Tongue (tissue), 2 donors: Measurements from ENCODE around the gene SRSF8. TPM values are rescaled to one million over a fixed set of nuclear protein-coding genes. Genes with fewer than 3 reads are reported as not detected.
A peak's percentile ranks its signal among the peaks of the same experiment; 100 is the strongest.

Source experiments
- DNase-seq: peaks from one replicate; pipeline ENCODE4 v3.0.0-alpha.2; 2015
- total RNA-seq: library from RNA; depleted of rRNA; stranded (reverse); fragments of >200 nt; gene quantifications from one replicate; pipeline ENCODE4 v1.2.3, GENCODE V29; 2014

SRSF8 gene
- total RNA-seq, 1 donor from 2014 or later = 19.6 TPM

DNA sequence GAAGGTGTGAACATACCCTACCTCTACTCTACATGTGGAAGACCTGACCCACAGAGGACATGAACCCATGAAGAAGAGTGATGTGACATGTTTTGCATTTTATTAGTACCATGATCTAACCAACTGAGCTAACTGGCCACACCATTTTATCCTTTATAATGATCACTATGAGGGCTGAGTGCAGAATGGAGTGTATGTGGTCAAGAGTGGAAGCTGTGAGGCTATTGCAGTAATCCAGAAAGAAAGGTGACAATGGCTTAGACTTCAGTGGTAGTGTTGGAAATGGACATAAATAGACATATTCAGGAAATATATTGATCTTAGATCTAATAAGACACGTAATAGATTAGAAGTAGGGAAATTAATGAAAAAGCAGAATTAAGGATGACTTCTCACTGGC, 3.8 kb downstream of the SRSF8 start:
- DNase-seq = no peak

DNA sequence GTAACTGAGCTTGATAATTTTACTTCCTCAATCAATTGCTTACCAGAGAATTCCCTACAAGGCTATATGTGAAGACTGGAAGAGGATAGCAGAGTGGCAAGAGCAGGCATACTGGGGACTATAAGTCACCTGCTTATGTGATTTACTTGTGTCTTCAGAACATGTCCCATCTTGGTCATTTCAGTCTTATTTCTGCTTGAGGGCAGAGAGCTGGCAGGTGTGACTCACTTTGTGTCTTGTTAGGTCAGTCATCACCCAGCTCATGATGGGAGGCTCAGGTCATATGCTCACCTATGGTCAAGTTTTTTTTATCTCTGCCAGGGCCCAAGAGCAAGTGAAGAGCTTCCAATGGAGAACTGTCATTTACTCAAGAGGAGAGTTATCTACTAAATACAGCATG, 6.2 kb downstream of the SRSF8 start:
- no peak for DNase-seq

DNA sequence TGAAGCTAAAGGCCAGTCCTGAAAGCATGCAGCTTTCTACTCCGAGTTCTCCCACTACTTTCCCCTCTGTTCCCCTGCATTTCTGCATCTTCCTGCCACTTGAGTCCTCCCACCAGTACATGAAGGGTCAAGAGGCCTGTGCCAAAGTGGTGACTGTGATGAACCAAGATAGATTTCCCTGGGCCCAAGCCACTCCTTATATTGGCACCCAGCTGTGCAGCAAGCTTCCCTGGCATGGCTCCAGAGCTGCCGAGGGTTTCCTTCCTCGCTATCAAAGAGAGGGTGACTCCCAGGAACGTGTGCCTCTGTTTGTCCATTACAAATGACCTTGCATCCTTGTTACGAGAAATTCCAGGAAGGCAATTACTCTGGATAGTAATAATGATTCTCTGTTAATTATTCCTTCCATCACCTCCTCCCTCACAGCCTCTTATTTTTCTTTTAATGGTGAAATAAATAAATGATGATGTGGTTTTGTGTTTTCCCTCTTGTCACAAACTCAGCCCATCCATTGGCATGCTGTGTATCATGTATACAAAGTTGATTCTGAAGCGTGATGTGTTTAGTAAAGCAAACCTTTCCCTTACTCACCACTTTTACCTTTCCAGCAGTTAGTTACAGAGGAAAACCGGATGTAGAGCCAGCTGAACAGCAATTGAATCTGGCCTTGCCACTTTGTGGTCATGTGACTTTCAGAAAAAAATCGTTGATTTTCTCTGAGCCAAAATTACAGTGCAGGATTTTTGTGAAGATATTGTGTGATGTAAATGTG, 8.3 kb downstream of the SRSF8 start:
- DNase-seq = peak; percentile 77

DNA sequence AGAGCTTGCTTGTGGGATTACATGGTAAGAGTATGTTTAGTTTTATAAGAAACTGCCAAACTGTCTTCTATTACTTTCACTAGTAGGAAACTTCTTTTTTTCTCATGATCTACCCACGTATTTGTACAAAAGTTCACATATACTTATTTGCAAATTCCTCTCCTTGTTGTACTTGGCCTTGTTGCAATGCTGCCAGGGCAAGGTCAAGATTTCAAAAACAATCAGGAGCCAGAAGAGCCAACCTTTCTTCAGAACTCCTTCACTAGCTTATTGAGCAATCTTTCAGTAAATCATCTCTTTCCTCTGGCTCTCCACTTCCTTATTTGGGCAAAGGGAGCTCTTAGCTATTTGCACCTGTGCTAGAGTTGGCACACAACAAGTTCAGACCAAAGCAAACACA, 9.7 kb downstream of the SRSF8 start:
- peak; percentile 17 for DNase-seq

DNA sequence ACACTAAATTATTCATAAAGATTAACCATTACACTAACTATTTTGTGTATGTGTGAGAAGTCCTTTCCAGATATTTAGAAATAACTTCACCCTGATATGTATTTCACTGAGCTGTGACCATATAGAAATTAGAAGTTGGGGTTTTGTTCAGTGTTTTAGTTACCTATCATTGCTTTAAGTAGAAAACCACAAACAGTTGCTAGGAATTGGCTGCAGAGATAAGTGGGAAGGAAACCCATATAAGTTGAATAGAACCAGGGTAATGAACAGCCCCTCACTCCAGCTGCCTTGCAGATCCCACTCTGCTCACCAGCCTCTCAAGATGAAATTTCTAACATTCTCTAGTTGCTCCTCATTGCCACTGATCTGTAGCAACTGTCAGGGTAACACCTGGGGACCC, 10.3 kb downstream of the SRSF8 start:
- DNase-seq = no peak

DNA sequence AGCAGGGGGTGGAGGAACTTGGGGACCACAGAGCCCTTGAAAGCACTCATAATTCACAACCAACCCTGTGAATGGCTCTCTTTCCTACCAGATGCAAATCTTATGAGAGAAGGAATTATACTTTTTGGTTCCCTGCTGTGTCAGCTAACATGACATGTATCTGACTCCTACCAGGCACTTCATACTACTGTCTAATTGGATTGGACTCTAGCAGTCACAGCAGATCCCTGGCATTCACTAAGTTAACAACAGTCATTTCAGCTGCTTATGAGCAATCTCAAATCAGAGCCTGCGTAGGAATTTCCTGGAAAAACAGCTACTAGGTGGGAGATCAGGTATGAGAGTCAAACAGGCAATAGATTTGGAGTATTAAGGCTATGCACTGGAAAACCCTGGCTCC, 11.8 kb downstream of the SRSF8 start:
- no peak for DNase-seq

DNA sequence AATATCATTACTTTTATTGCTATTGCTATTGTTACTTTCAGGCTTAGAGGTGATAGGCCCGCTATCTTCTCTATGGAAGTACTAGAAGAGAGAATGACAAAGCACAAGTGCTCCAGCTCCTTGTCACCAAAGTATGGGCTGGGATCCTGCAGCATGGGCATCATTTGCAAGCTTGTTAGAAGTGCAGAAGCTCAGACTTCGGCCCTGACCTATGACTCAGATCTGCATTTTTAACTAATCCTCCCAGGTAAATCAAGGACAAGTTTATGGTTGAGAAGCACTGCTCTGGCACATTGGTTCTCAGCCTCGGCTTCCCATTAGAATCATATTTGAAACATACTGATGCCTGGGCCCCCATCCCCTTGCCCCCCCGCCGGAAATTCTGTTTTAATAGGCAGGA, 14.3 kb downstream of the SRSF8 start:
- DNase-seq = no peak

DNA sequence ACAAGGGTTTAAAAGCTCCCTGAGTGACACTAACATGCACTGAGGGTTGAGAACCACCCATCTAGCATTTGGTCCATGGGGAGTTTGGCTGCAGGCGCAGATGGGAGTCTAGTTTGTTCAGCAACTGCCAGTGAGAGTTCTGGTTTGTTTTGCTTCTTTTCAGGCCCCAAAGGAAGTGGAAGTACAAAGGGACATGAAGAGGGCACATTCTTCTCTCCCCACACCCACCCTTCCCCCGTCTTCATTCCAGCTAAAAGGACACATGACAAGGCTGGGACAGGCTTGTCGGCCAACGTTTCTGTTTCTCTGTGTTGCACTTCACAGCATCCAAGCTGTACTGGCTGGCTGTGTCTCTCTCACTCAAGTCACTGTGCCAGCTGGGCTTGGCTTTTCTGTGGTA, 14.7 kb downstream of the SRSF8 start:
- no peak for DNase-seq

DNA sequence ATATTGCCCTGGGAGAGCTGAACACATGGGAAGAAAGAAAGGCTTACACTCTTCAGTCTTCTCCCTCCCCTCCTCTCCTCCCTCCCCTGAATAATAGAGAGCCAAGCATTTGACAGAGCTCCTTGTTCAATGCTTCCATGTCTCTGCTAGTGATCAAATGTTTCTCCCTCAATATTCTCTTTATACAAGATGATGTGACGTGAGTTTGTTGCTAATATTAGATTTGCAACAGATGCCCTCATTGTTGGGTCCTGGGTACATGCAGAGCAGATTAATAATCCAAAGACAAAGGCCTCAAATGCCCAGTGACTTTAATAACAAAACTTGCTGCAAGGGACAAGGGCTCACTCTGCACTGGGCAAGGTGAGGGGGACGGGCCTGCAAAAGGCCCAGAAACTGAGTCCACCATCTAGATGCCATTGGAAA, 15.9 kb downstream of the SRSF8 start:
- DNase-seq = no peak

DNA sequence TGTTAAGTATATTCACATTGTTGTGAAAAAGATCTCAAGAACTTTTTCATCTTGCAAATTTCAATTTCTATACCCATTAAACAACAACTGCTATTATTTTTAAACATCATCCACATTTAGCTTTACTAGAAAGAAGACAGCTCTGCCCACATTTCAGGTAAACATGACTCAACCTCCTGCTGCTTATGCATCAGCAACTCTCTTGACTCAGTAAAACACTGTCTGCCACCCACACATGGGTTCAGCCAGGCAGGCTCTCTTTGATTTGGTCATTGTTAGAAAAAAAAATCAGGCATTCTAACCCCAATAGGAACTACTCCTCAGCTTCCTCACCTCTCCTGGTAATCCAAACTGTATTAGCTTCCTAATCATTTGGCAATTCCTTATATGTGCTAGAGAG, 17.8 kb downstream of the SRSF8 start:
- DNase-seq = no peak

DNA sequence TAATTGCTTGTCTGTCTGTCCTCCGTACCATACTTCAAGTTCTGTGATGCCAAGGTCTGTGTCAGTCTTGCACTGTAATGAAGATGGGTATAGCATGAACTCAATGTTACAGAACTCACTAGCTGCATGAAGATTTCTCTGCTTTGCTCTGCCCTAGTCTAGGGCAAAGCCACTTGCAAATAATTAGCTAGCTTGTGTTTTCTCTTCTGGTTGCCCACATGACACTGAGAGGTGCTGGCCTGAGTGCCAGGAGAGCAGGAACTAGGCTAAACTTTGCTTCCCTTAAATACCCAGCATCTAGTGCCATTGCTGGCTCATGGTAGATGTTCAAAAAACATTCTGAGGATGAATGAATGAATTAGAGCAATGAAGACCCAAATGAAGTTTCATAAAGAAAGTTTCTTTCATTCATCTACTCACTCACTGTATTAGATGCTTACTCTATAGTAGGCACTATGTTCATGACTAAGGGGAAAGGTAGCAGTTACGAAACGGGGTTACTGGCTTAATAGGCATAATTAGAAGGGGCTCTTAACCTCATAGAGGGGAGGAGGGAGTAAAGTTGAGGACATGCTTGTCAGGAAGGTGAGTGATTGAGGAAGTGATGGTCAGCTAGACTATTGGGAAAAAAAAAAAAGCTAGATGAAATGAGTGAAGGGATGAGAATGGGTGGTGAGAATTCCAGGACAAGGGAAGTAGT, 18.5 kb downstream of the SRSF8 start:
- no peak for DNase-seq

DNA sequence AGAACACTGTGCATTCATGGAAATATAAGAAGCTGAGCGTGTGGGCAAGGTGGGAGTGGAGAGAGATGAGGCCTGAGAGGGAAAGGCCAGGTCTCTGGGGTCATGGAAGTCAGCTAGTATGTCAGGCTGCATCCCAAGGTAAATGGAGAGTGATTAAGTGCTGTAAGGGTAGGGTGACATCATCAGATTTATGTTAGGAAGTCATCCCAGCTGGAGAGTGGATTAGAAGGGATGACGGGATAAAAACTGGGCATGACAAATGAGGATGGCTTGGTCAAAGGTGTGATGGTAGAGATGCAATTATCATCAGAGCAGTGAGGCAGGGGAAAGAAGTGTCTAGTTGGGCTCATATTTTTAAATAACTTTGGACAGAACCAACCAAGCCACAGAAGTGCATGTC, 19.4 kb downstream of the SRSF8 start:
- no peak for DNase-seq

DNA sequence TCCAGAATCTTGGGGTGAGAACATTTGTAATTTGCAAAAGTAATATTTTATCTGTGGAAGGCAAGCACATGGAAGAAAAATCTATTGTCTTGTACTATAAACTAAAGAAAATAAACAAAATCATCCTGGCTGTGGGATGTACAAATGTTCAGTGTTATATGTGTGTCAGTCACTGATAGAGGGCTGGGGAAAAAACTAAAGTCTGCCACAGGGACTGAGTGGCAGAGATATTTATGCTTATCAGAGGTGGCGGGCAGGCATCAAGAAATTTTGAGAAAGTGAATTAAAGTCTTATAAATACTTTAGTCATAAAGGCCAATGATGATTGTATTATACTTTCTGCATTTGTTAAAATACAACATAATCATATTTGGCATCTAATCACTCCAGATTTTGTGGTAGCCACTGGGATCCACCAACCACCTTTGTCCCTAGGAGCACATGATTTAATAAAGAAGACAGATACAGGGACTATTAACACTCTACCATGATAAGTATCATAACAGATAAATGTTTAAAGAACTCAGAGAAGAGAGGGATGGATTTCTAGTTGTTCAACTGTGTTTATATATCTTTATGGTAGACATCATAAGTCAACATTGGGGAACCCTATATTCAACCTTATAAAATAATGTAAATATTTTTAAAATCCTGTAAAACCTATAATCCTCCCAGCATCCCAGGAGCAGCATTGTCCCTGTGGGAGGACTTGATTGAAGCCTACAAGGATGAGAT, 20.3 kb downstream of the SRSF8 start:
- no peak for DNase-seq

DNA sequence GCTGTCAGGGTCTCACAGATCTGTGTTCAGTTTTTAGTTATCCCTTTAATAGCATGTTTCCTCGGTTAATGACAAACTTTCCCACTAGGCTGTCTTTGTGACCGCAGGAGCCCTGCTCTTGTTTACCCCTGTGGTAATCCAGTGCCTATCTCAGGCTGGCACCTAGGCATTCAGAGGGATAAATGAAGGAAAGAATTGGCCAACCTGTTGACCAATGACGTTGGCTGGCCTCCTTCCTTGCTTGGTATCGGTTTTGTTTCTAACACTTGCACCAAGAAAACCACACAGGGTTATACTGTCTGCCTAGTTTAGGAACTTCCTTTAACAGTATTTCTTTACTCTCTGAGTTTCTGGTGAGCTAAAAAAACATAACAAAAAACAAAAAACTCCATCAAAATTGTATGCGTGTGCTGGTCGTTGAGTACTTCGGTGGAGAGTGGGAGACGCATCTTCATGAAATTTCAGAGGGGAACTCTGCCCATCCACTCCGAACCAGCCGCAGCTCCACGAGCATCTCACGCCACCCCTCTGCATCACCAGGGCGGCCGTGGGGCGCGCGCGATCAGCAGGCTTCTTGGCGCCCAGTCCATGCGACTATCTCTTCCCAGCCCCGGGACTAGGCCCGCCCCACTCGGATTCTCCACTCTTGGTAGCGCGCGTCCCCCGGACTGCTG, 22.4 kb downstream of the SRSF8 start:
- no peak for DNase-seq

DNA sequence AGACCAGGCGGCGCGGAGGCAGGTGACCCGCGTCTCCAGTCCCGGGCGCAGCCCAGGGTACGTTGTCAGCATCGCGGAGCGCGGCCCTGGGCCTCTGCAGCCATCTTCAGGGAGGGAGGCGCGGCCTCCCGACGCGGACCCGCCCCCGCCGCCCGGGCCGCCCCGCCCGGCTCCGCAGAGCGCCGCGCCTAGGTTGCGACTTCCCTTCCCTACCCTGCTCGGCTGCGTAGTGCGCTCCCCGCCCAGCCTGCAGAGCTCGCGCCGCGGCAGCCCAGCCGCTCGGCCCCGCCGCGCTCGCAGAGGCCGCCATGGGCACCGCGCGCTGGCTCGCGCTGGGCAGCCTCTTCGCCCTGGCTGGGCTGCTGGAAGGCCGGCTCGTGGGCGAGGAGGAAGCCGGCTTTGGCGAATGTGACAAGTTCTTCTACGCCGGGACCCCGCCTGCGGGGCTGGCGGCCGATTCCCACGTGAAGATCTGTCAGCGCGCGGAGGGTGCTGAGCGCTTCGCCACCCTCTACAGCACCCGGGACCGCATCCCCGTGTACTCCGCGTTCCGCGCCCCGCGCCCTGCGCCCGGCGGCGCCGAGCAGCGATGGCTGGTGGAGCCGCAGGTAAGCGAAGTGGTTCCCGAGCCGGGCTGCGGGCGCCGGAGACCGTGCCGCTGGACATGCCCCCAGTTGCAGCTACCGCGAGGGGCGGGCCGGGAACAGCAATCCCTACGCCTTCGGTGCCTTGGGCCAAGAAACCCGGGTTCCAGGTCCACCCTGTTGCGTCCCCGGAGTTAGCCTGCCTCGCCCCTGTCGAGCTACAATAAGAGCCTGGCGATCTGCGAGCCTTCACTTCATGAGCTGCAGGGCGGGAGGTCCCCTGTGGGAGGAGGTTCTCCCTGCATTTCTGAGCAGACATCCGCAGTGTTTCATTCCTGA, 23.2 kb downstream of the SRSF8 start, which contains the start of gene ENDOD1:
Gene ENDOD1 (plus strand): TSS at position 227 of the 923 bp plus-strand sequence. CDS start 82 bp downstream, at position 309.
- DNase-seq = peak; percentile 95

DNA sequence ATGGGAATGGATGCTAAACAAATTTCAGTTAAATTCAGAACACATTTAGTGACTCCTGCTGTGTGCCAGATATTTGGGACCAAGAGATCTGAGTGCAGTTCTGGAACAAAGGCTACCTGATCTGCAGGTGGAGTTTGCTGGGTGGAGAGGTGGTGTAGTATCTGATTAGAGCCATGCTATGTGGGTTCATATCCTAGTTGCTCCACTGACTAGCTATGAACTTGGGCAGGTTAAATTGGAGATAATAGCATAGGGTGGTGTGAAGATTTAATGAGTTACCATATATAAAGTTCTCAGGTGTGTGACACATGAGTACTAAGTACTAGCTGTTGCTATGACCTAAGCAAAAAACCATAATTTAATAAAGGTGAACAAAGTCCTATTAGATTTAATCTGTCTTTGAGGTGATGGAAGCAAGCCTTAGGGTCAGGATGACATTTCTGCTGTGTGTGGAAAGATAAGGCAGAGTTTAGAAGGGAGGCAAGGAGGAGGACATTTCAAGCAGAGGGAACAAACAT, 25.0 kb downstream of the SRSF8 start:
- DNase-seq = no peak

DNA sequence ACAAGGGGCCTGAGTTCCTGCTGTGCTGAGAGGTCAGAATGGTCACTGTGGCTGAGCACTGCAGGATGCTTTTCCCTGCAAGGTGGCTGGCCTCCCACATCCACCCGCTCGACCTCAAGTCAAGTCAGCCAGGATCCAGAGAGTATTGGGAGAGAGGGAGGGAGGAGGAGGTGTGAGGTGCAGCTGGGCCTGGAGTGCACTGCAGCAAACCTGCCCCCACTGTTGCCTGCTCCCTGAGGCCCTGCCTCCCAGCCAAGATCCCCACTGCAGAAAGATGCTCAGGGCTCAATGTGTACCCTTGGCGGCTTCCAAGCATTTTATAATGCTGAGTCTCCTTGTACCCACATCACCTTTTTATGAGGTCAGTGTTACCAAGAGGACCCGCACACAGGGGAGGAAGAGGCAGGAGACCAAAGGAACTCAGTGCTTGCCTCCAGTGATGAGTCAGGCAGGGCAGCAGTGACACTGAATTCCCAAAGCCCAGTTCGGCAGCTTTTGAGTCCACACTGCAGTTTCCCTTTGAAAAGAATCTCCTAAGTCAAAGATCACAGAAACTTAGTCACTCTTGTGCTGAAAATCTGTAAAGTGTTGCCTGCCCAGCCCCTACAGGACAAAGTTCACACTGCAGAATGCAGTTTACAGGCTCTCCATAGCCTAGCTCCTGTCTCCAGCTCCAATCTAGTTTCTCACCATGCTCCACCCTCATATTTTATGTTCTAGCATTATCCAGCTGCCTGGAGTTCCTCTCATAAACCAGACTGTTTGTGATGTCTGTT, 26.0 kb downstream of the SRSF8 start:
- DNase-seq = no peak

DNA sequence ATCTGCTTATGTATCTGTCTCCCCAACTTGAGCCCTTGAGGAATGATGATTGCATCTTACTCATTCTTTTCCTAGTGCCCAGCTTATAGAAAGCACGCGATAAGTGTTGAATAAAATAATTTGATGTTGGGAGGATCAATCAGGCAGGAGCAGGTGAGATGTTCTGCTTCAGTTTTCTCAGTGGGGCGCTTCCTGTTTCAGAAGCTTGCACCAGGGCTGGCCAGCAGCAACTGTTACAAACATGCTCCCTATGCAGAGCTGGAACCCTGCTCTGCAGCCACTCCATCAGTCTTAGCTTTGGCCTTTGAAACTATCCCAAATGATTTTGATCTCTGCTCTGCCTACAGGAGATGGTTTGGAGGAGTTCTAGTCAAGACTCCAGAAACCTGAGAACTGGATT, 26.8 kb downstream of the SRSF8 start:
- no peak for DNase-seq

DNA sequence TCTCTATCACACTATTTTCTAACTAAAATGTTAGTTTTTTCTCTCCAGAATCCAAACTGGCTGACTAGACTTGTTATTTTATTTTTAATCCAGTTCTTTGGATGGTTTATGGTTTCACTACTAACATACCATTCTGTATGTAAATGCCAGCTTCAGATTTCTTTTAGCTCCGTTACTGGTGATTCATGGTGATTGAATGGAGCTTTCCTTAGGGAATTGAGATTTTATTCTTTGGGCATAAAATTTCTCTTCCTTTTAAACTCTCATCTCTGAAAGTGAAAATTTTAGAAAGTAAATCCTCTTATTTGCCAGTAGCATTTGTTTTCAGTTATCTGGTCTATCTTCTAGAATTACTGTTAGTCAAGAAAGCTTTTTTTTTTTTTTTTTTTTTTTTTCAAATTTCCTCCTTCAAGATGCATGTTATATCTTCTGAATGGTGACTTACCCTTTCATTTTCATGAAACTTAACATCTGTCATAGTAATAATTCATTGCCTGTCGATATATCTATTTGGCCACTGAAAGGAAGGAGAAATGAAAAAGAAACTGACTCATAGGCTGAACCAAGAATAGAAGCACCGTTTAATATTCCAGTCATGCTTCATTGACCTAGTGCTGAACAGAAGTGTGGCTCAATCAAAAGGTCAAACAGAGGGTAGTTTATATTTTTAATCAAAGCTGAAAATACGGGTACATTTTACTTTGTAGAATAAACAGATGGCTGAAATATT, 29.3 kb downstream of the SRSF8 start:
- DNase-seq = peak; percentile 42

DNA sequence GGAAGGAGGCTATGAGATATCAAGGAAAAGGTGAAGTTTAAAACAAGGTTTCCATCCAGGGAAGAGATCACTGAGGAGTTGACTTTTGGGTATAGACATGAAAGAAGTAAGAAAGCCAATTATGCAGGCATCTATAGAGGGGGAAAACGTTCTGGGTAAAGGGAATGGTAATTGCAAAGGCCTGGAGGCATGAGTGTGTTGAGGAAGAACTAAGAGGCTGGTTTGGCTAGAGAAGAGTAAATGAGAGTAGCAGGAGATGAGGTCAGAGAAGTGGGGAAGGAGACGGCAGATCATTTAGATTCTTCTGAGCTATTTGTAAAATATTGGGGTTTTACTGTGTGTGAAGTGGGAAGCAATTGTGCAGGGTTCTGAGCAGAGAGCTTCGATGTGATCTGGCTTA, 30.5 kb downstream of the SRSF8 start:
- no peak for DNase-seq
